Brain microvascular endothelial cell (primary cell): ENCODE measurements around the gene AKR7A3.

Experiments
- DNase-seq: peaks from one replicate; pipeline ENCODE4 v3.0.0-alpha.2; 2020
- H3K27ac ChIP-seq: fragments of 250-450 bp; sonication (Bioruptor Pico); 2 replicates; pipeline ENCODE4 v1.5.1; 2020; ENCODE audit warnings: mild to moderate bottlenecking, moderate library complexity
- H3K27me3 ChIP-seq: fragments of 250-450 bp; sonication (Bioruptor Pico); replicated peaks from 2 replicates; pipeline ENCODE4 v1.5.1; 2020; ENCODE audit warnings: mild to moderate bottlenecking
- H3K36me3 ChIP-seq: fragments of 250-450 bp; sonication (Bioruptor Pico); replicated peaks from 2 replicates; pipeline ENCODE4 v1.5.1; 2020; ENCODE audit warnings: mild to moderate bottlenecking
- H3K4me3 ChIP-seq: 2 replicates; pipeline ENCODE4 v1.5.1; 2011; ENCODE audit warnings: low read depth, mild to moderate bottlenecking, control low read depth, low read length, moderate library complexity
- CTCF ChIP-seq: IDR thresholded peaks from 2 replicates; pipeline ENCODE4 v1.5.1; 2011; ENCODE audit warnings: low read depth, mild to moderate bottlenecking, moderate library complexity, low read length, control low read depth, inconsistent platforms; ENCODE audit errors: missing control alignments
- in situ Hi-C: cut with HindIII; loops from 2 replicates; pipeline ENCODE4 v1.10.0; 2017; ENCODE audit warnings: low sequenced_read_pairs, low pct_ligation_motif_present

Gene AKR7A3

GRCh38 chr1:19331262-19331878, 42.8 kb upstream of the AKR7A3 start:
- in situ Hi-C loops, result no loop called here

DNA sequence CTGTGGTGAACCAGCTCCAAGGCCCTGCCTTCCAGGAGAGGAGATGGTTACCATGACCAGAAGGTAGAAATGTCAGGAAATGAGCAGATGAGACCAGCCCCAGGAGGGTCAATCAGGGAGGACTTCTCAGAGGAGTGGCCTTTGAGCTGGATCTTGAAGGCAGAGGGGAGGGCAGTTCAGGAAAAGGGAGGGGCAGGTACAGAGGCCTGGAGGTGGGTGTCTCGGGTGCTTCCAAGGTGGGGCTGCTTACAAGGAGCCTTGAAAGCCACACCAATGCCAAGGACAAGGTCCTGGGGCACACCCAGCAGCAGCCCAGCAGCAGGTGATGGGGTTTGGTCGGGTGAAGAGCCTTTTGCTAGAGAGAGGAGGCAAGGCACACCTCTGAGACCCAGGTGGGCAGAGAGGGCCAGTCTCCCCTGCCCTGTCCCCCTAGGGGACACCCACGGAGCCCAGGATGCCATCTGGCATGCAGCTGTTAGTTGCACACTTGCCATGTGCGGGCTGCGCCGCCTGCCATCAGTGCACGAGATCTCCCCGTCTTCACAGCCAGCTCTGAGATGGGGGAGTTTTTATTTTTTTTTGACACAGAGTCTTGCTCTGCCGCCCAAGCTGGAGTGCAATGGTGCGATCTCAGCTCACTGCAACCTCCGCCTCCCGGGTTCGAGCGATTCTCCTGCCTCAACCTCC, 42.0 kb upstream of the AKR7A3 start:
- DNase-seq, result no peak
- Histone ChIP-seq H3K4me3 (no peak overlapping the region), H3K36me3 (peaks cover 21% of the 10 kb centered on the region), H3K27me3 (no peaks in the 10 kb centered on the region), H3K27ac (no peak overlapping the region)
- in situ Hi-C loops, result no loop called here
- no peak for TF ChIP-seq CTCF

More at GRCh38 chr1:19331262-19331878, 42.8 kb upstream of the AKR7A3 start:
- no peaks in the 10 kb centered on the region for H3K27me3 ChIP-seq
- no peak overlapping the region for H3K4me3 ChIP-seq
- H3K36me3 ChIP-seq, result peaks cover 13% of the 10 kb centered on the region
- TF ChIP-seq CTCF, result no peak
- H3K27ac ChIP-seq, result no peak overlapping the region
- DNase-seq, result no peak

DNA sequence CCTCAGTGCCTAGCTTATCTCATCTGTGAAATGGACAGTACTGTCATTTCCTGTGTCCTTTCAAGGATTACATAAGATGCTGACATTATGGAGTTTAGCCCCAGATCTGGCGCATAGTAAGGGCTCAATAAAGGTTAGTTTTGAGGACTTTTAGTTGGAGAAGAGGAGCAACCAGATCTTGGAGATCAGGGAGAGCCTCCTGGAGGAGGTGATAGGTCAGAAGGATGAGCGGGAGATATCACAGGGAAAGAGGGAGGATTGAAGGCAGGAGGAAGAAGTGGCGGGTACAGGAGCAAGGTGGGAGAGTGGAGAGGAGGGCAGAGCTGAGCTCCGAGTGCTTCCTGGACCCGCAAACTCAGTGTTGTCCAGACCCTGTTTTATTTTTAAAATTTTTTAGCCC, 41.0 kb upstream of the AKR7A3 start:
- Histone ChIP-seq H3K4me3 (no peak overlapping the region), H3K27me3 (no peaks in the 10 kb centered on the region), H3K36me3 (peaks cover 27% of the 10 kb centered on the region), H3K27ac (no peak overlapping the region)
- in situ Hi-C loops, result no loop called here
- no peak for TF ChIP-seq CTCF
- no peak for DNase-seq

- no peak for TF ChIP-seq CTCF
- in situ Hi-C loops, result no loop called here
- peaks cover 30% of the 10 kb centered on the region for H3K36me3 ChIP-seq
- H3K4me3 ChIP-seq, result no peak overlapping the region
- DNase-seq, result no peak
- H3K27ac ChIP-seq, result no peak overlapping the region
- no peaks in the 10 kb centered on the region for H3K27me3 ChIP-seq
These were observed 40.6 kb upstream of the AKR7A3 start for GRCh38 chr1:19329188-19329587.

GRCh38 chr1:19328486-19328885, 39.9 kb upstream of the AKR7A3 start:
- in situ Hi-C loops, result no loop called here
- Histone ChIP-seq H3K27me3 (no peaks in the 10 kb centered on the region), H3K27ac (no peak overlapping the region), H3K36me3 (peaks cover 34% of the 10 kb centered on the region), H3K4me3 (no peak overlapping the region)
- TF ChIP-seq CTCF, result no peak
- no peak for DNase-seq
